ENCODE results near the gene CARD9.

DNA sequence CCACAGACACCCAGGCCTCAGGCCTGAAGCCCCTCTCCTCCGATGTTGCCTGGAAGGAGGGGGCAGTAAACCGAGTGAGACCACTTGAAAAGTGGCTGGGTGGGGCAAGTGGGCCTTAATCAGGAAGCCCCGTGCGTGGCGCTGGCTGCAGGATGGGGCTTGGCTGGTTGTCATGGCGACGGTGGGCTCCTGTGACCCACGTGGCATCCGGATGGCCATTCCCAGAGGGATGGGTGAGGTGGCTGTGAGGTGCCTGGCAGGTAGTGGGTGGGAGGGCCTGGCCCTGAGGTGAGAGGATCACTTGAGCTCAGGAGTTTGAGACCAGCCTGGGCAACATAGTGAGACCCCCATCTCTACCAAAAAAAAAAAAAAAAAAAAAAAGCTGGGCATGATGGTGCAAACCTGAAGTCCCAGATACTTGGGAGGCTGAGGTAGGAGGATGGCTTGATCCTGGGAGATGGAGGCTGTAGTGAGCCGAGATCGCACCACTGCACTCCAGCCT, 40.9 kb downstream of the CARD9 start:
- TF ChIP-seq CTCF (IDR thresholded peaks at IDR 0.05) (no peak), POLR2A (IDR thresholded peaks at IDR 0.05) (no peak)
